SK-N-SH treated with all-trans-retinoic acid at 6 μM for 48 hours (cell line): Measurements from ENCODE around the gene PPP1R16B.

Experiments
- ATAC-seq: fragments of 200-7000 bp; cut with Tn5 transposase; 3 replicates; pipeline ENCODE4 v1.9.1; 2020; ENCODE audit warnings: mild to moderate bottlenecking, moderate library complexity
- ARNTL ChIP-seq: fragments of 450-650 bp; formaldehyde crosslinking; IDR thresholded peaks from 2 replicates; pipeline ENCODE4 v1.5.0; 2020; ENCODE audit warnings: low read depth, mild to moderate bottlenecking, moderate library complexity, borderline replicate concordance
- BACH2 ChIP-seq: fragments of 250-450 bp; sonication (Bioruptor Pico); IDR thresholded peaks from 2 replicates; pipeline ENCODE4 v1.9.0; 2021; ENCODE audit warnings: mild to moderate bottlenecking, borderline replicate concordance
- CREB5 ChIP-seq: fragments of 250-450 bp; sonication (Bioruptor Pico); IDR thresholded peaks from 2 replicates; pipeline ENCODE4 v1.5.1; 2020; ENCODE audit warnings: low read depth, mild to moderate bottlenecking, moderate library complexity
- CSDC2 ChIP-seq: fragments of 250-450 bp; sonication (Bioruptor Pico); IDR thresholded peaks from 2 replicates; pipeline ENCODE4 v1.5.0; 2020; ENCODE audit warnings: mild to moderate bottlenecking, moderate library complexity
- CSRNP3 ChIP-seq: fragments of 250-450 bp; sonication (Bioruptor Pico); IDR thresholded peaks from 2 replicates; pipeline ENCODE4 v1.5.1; 2021; ENCODE audit warnings: mild to moderate bottlenecking, moderate library complexity
- ESRRG ChIP-seq: fragments of 250-450 bp; sonication (Bioruptor Pico); IDR thresholded peaks from 2 replicates; pipeline ENCODE4 v1.6.1; 2021; ENCODE audit warnings: mild to moderate bottlenecking
- GLIS3 ChIP-seq: fragments of 250-450 bp; sonication (Bioruptor Pico); IDR thresholded peaks from 2 replicates; pipeline ENCODE4 v1.5.0; 2020; ENCODE audit warnings: mild to moderate bottlenecking, moderate library complexity
- ISL1 ChIP-seq: fragments of 250-450 bp; sonication (Bioruptor Pico); IDR thresholded peaks from 2 replicates; pipeline ENCODE4 v2.1.2; 2022; ENCODE audit warnings: mild to moderate bottlenecking, moderate library complexity
- OSR1 ChIP-seq: fragments of 250-450 bp; sonication (Bioruptor Pico); IDR thresholded peaks from 2 replicates; pipeline ENCODE4 v1.8.0; 2022; ENCODE audit warnings: moderate library complexity, mild to moderate bottlenecking, inconsistent platforms
- POU6F1 ChIP-seq: fragments of 250-450 bp; sonication (Bioruptor Pico); IDR thresholded peaks from 2 replicates; pipeline ENCODE4 v1.8.0; 2021; ENCODE audit warnings: low read depth, mild to moderate bottlenecking, moderate library complexity, borderline replicate concordance
- PPARA ChIP-seq: fragments of 250-450 bp; sonication (Bioruptor Pico); IDR thresholded peaks from 2 replicates; pipeline ENCODE4 v1.5.0; 2020; ENCODE audit warnings: mild to moderate bottlenecking, borderline replicate concordance
- RARB ChIP-seq: fragments of 250-450 bp; sonication (Bioruptor Pico); IDR thresholded peaks from 2 replicates; pipeline ENCODE4 v1.8.0; 2021; ENCODE audit warnings: mild to moderate bottlenecking, moderate library complexity
- SNAI2 ChIP-seq: fragments of 250-450 bp; sonication (Bioruptor Pico); IDR thresholded peaks from 2 replicates; pipeline ENCODE4 v1.5.0; 2020; ENCODE audit warnings: mild to moderate bottlenecking, moderate library complexity
- TCF4 ChIP-seq: fragments of 250-450 bp; sonication (Bioruptor Pico); IDR thresholded peaks from 2 replicates; pipeline ENCODE4 v1.8.0; 2021; ENCODE audit warnings: mild to moderate bottlenecking, moderate library complexity, borderline replicate concordance
- TOX ChIP-seq: fragments of 250-450 bp; sonication (Bioruptor Pico); IDR thresholded peaks from 2 replicates; pipeline ENCODE4 v1.8.0; 2021; ENCODE audit warnings: mild to moderate bottlenecking, moderate library complexity, borderline replicate concordance
- TSHZ2 ChIP-seq: fragments of 250-450 bp; sonication (Bioruptor Pico); IDR thresholded peaks from 2 replicates; pipeline ENCODE4 v1.5.0; 2020; ENCODE audit warnings: mild to moderate bottlenecking, moderate library complexity
- ZFP3 ChIP-seq: fragments of 250-450 bp; sonication (Bioruptor Pico); IDR thresholded peaks from 2 replicates; pipeline ENCODE4 v1.5.0; 2020; ENCODE audit warnings: mild to moderate bottlenecking, moderate library complexity
- ZFP30 ChIP-seq: fragments of 450-650 bp; formaldehyde crosslinking; IDR thresholded peaks from 2 replicates; pipeline ENCODE4 v1.5.0; 2022; ENCODE audit warnings: mild to moderate bottlenecking, moderate library complexity
- ZNF565 ChIP-seq: fragments of 450-650 bp; formaldehyde crosslinking; conservative IDR thresholded peaks from 2 replicates; pipeline ENCODE4 v1.5.0; 2020; ENCODE audit warnings: low read depth, mild to moderate bottlenecking, moderate library complexity
- ZNF70 ChIP-seq: fragments of 450-650 bp; formaldehyde crosslinking; IDR thresholded peaks from 2 replicates; pipeline ENCODE4 v1.5.0; 2020; ENCODE audit warnings: mild to moderate bottlenecking, moderate library complexity

Gene PPP1R16B

GRCh38 chr20:38800882-38801281 is 4.6 kb upstream of the PPP1R16B start:
- ATAC-seq, result no peak

GRCh38 chr20:38804221-38804620 is 1.3 kb upstream of the PPP1R16B start:
- no peak for TF ChIP-seq CSDC2 (CRISPR knock-in tag)
- no peak for TF ChIP-seq SNAI2 (CRISPR knock-in tag)
- TF ChIP-seq TOX (CRISPR knock-in tag), result no peak
- TF ChIP-seq RARB (CRISPR knock-in tag), result no peak
- TF ChIP-seq ZFP3 (CRISPR knock-in tag), result no peak
- TF ChIP-seq ZNF565 (CRISPR knock-in tag), result no peak
- TF ChIP-seq BACH2, result no peak
- TF ChIP-seq ZFP30 (CRISPR knock-in tag), result no peak
- ATAC-seq, result no peak

More at GRCh38 chr20:38800882-38801281, 4.6 kb upstream of the PPP1R16B start:
- TF ChIP-seq RARB (CRISPR knock-in tag), result no peak
- no peak for TF ChIP-seq ZNF565 (CRISPR knock-in tag)
- TF ChIP-seq TCF4, result no peak
- no peak for TF ChIP-seq BACH2
- TF ChIP-seq TOX (CRISPR knock-in tag), result no peak
- TF ChIP-seq ESRRG (CRISPR knock-in tag), result no peak
- no peak for TF ChIP-seq CREB5
- TF ChIP-seq OSR1 (CRISPR knock-in tag), result no peak
- TF ChIP-seq POU6F1 (CRISPR knock-in tag), result no peak
- TF ChIP-seq TSHZ2 (CRISPR knock-in tag), result no peak
- TF ChIP-seq ZNF70 (CRISPR knock-in tag), result no peak
- no peak for TF ChIP-seq PPARA
- no peak for TF ChIP-seq CSRNP3 (CRISPR knock-in tag)
- no peak for TF ChIP-seq GLIS3
- TF ChIP-seq, all 23 proteins: peak for 0

GRCh38 chr20:38804682-38805501 is 605 bp upstream of the PPP1R16B start:
- no peak for ATAC-seq
- TF ChIP-seq ISL1 (CRISPR knock-in tag) (no peak), ARNTL (CRISPR knock-in tag) (no peak), CREB5 (no peak), SNAI2 (CRISPR knock-in tag) (no peak), BACH2 (no peak), ZNF70 (CRISPR knock-in tag) (no peak), TSHZ2 (CRISPR knock-in tag) (no peak), ESRRG (CRISPR knock-in tag) (no peak), CSDC2 (CRISPR knock-in tag) (no peak), CSRNP3 (CRISPR knock-in tag) (no peak), ZNF565 (CRISPR knock-in tag) (no peak), ZFP30 (CRISPR knock-in tag) (no peak), GLIS3 (no peak), OSR1 (CRISPR knock-in tag) (no peak), ZFP3 (CRISPR knock-in tag) (no peak), TOX (CRISPR knock-in tag) (no peak)
